Nasal cavity respiratory epithelium epithelial cell of viscerocranial mucosa (primary cell): Measurements from ENCODE around the gene RND1. TPM values are rescaled to one million over a fixed set of nuclear protein-coding genes. Genes with fewer than 3 reads are reported as not detected.

ENCODE experiments used
- total RNA-seq: library from RNA; depleted of rRNA; stranded (reverse); fragments of >200 nt; gene quantifications from 2 replicates; pipeline ENCODE4 v1.2.3, GENCODE V29; 2014

Gene RND1
- 0.78 and 4.1 TPM in 2 replicates for total RNA-seq

GRCh38 chr12:48865281-48866051 lies at the start of gene RND1:
Gene RND1, minus strand, starts transcription at chr12:48865870. Its CDS starts 103 bp downstream, at chr12:48865767.

GRCh38 chr12:48851883-48852733 lies 13.6 kb downstream of the RND1 start, which contains the start of gene DDX23:
Gene DDX23, minus strand, starts transcription at chr12:48852163. Its CDS starts 6,381 bp downstream, at chr12:48845782.

GRCh38 chr12:48817873-48818830 lies 47.5 kb downstream of the RND1 start, which contains the start of gene CACNB3:
Gene CACNB3, plus strand, starts transcription at chr12:48818496. Its CDS starts 434 bp downstream, at chr12:48818930.

Other genes with a start within 250 kb of the RND1 start
- gene KANSL2, start 183.6 kb downstream of the RND1 start, total RNA-seq = 61.7 and 87.1 TPM in 2 replicates
- 38.9 and 42.0 TPM in 2 replicates for gene CCNT1, start 149.2 kb downstream of the RND1 start, total RNA-seq
- gene ADCY6, start 76.8 kb downstream of the RND1 start, total RNA-seq = 19.1 and 38.7 TPM in 2 replicates
- gene CACNB3, start 47.4 kb downstream of the RND1 start, total RNA-seq = 7.5 and 19.0 TPM in 2 replicates
- 67.0 and 95.1 TPM in 2 replicates for gene DDX23, start 13.7 kb downstream of the RND1 start, total RNA-seq
- gene FKBP11, start 59.6 kb upstream of the RND1 start, total RNA-seq = 6.2 and 20.5 TPM in 2 replicates
- gene ARF3, start 91.6 kb upstream of the RND1 start, total RNA-seq = 30.8 and 46.3 TPM in 2 replicates
- gene WNT10B, start 105.9 kb upstream of the RND1 start, total RNA-seq = 0.07 TPM in 1 of 2 replicates, not detected in the other
- gene WNT1, start 112.5 kb upstream of the RND1 start, total RNA-seq = not detected in 2 replicates
- 0.28 and 0.68 TPM in 2 replicates for gene DDN, start 133.5 kb upstream of the RND1 start, total RNA-seq
- gene PRKAG1, start 152.9 kb upstream of the RND1 start, total RNA-seq = 50.8 and 62.2 TPM in 2 replicates
- gene KMT2D, start 194.9 kb upstream of the RND1 start, total RNA-seq = 24.9 and 107 TPM in 2 replicates
- gene RHEBL1, start 204.1 kb upstream of the RND1 start, total RNA-seq = 0.36 and 1.0 TPM in 2 replicates
- under 0.01 TPM in 1 of 2 replicates, not detected in the other for gene DHH, start 228.9 kb upstream of the RND1 start, total RNA-seq
- 27.7 and 31.8 TPM in 2 replicates for gene LMBR1L, start 245.0 kb upstream of the RND1 start, total RNA-seq